Transverse colon (tissue), 4 donors: ENCODE data around the gene ZBTB20. TPM values are rescaled to one million over a fixed set of nuclear protein-coding genes. Genes with fewer than 3 reads are reported as not detected.

Experiments
- DNase-seq: peaks from one replicate; pipeline ENCODE4 v3.0.0-alpha.2; 2019
- H3K27ac ChIP-seq, 4 donors: fragments of 200-600 bp; sonication (generic); 2 replicates each; pipeline ENCODE4 v1.5.1; 2016 to 2018; ENCODE audit warnings: inconsistent platforms in 4 of 4
- H3K27me3 ChIP-seq: fragments of 200-600 bp; sonication (generic); 2 replicates; pipeline ENCODE4 v1.5.1; 2017; ENCODE audit warnings: inconsistent platforms
- H3K36me3 ChIP-seq, 4 donors: fragments of 200-600 bp; sonication (generic); 2 replicates each; pipeline ENCODE4 v1.5.1; 2017 to 2019; ENCODE audit warnings: inconsistent platforms in 4 of 4
- H3K4me1 ChIP-seq, 4 donors: fragments of 200-600 bp; sonication (generic); 2 replicates each; pipeline ENCODE4 v1.5.1; 2017 to 2020; ENCODE audit warnings: inconsistent platforms in 4 of 4
- H3K4me3 ChIP-seq, 4 donors: fragments of 200-600 bp; sonication (generic); 1 replicate in 1 of 4; 2 replicates in 3 of 4; pipeline versions ENCODE4 v1.5.1 to v1.6.1; 2017 to 2019; ENCODE audit warnings: inconsistent platforms in 4 of 4
- H3K9me3 ChIP-seq, 2 donors: fragments of 200-600 bp; sonication (generic); 2 replicates each; pipeline ENCODE4 v1.5.1; 2017 to 2019; ENCODE audit warnings: inconsistent platforms in 2 of 2
- EP300 ChIP-seq: sonication (generic); formaldehyde crosslinking; IDR thresholded peaks from one replicate; pipeline ENCODE4 v1.6.1; 2017; ENCODE audit warnings: antibody characterized with exemption, low read depth
- POLR2A ChIP-seq: fragments of 450-650 bp; IDR thresholded peaks from one replicate; pipeline ENCODE4 v1.6.1; 2016; ENCODE audit warnings: antibody characterized with exemption, mild to moderate bottlenecking, moderate library complexity
- POLR2AphosphoS5 ChIP-seq, 3 donors: sonication (generic); formaldehyde crosslinking; IDR thresholded peaks; one replicate each; pipeline ENCODE4 v1.6.1; 2016; ENCODE audit warnings: antibody characterized with exemption in 3 of 3
- WGBS, 2 donors: methylation state at CpG; one replicate each; pipeline ENCODE4 v1.1.5; 2018; ENCODE audit warnings: low coverage in 1 of 2; 5-methylcytosine and 5-hydroxymethylcytosine counted together
- in situ Hi-C, 4 donors: fragments of 200-750 bp; cut with MboI; loops; one replicate each; pipeline versions ENCODE4 v1.15.0 to v1.15.1; 2017; ENCODE audit warnings: low sequenced_read_pairs in 3 of 4, low pct_ligation_motif_present in 1 of 4, low pct_unique_long_range_greater_than_20kb in 1 of 4
- intact Hi-C: fragments of 100-400 bp; cut with DNase I; formaldehyde crosslinking; loops from one replicate; pipeline ENCODE4 v1.15.1; 2023; ENCODE audit warnings: low total_unique reads
- total RNA-seq, 4 donors: library from RNA; depleted of rRNA; stranded (reverse); fragments of >200 nt; gene quantifications; one replicate each; pipeline ENCODE4 v1.1.0, GENCODE V29; 2016
- TF ChIP-seq, protein P1 (sequence below), 5 experiments: fragments of 200-600 bp in 3 of 5; fragments of 450-650 bp in 2 of 5; sonication (generic) in 3 of 5; IDR thresholded peaks; 1 replicate in 2 of 5; 2 replicates in 3 of 5; pipeline ENCODE4 v1.5.1; 2016 to 2017; ENCODE audit warnings: antibody characterized with exemption in 5 of 5, inconsistent platforms in 3 of 5, mild to moderate bottlenecking in 2 of 5, moderate library complexity in 1 of 5

ZBTB20 gene
- total RNA-seq, 4 donors from 2014 or later = 44.6 to 50.5 (median 46.4) TPM

DNA sequence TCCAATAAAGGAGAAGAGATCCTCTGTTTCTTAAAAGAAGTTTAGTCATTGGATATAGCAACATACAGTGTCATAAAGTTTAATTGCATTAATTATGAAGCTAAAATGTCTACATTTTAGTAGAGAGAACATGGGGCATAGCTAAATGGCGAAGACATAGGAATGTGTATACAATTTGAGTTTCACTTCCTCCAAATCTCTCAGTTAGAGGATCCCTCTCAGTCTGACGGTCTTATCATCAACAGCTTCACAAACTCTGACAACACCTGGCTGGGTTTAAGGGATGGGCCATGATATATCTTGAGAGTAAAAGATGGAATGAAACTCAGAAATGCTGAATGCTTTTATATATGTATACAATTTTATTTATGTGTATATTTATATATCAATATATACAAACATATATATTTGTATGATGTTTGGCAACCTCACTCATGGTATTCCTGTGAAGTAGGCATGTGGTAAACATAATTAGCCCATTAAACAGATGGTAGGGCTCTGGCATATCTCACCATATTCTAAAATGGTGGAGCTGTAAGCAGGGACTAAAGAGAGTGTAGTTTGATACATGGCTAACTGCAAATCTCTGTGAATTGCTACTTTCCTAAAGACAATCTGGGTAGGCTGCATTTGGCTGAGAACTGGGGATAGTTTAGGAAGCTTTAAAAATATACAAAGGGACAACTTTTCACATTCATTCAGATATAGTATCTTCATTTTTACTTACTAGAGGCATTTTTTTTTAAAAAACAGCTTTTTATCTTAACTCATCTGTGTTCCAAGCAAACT lies 741.7 kb downstream of the ZBTB20 start:
- no peak for DNase-seq
- in situ Hi-C loops (no loop called here), intact Hi-C loops (no loop called here)
- TF ChIP-seq EP300 = no peak
- H3K9me3 ChIP-seq = no peaks in the 10 kb centered on the region
- no peak overlapping the region for H3K4me3 ChIP-seq
- H3K27ac ChIP-seq = peak overlapping the region in 1 of 4 donors; percentile 2
- WGBS, 2 donors = 71 to 75% methylated on average over 2 of the region's 2 CpGs
- no peaks in the 10 kb centered on the region for H3K27me3 ChIP-seq
- no peaks in the 10 kb centered on the region for H3K36me3 ChIP-seq
- H3K4me1 ChIP-seq = peaks cover 0 to 22% (median 4%) of the 10 kb centered on the region in 4 donors

DNA sequence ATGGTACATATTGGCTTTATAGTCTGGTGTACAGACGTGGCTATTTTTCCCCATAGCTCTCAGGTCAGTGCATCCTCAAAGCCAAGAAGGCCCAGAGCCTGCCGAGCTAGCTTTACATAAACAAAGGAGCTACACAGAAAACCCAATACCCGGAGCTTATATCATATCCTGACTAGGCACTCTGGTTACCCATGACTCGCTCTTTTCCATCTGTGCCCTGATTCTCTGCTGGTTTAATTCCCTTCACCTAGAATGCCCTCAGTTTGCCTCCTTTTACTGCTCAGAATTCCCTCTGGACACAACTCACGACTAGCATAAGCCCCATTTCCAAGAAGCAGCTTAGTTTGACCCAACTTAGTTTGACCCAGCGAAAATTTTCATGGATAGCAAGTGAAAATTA lies 742.5 kb downstream of the ZBTB20 start:
- TF ChIP-seq EP300 = no peak
- TF ChIP-seq, protein P1, sequence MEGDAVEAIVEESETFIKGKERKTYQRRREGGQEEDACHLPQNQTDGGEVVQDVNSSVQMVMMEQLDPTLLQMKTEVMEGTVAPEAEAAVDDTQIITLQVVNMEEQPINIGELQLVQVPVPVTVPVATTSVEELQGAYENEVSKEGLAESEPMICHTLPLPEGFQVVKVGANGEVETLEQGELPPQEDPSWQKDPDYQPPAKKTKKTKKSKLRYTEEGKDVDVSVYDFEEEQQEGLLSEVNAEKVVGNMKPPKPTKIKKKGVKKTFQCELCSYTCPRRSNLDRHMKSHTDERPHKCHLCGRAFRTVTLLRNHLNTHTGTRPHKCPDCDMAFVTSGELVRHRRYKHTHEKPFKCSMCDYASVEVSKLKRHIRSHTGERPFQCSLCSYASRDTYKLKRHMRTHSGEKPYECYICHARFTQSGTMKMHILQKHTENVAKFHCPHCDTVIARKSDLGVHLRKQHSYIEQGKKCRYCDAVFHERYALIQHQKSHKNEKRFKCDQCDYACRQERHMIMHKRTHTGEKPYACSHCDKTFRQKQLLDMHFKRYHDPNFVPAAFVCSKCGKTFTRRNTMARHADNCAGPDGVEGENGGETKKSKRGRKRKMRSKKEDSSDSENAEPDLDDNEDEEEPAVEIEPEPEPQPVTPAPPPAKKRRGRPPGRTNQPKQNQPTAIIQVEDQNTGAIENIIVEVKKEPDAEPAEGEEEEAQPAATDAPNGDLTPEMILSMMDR (IDR thresholded peaks at IDR 0.05) = no peak
- no peak for TF ChIP-seq POLR2A
- no peak for TF ChIP-seq POLR2AphosphoS5 (IDR thresholded peaks at IDR 0.05)
- in situ Hi-C loops = no loop called here
- Histone ChIP-seq H3K36me3 (no peaks in the 10 kb centered on the region), H3K9me3 (no peaks in the 10 kb centered on the region), H3K4me3 (no peak overlapping the region), H3K27ac (peak overlapping the region in 1 of 4 donors; percentile 7), H3K27me3 (no peaks in the 10 kb centered on the region), H3K4me1 (peaks cover 0 to 20% (median 2%) of the 10 kb centered on the region in 4 donors)
- intact Hi-C loops = no loop called here
- 69% methylated on average over 6 of the region's 6 CpGs; no CpG with 5 or more reads in 1 of the 2 donors for WGBS, 2 donors
- DNase-seq = no peak

DNA sequence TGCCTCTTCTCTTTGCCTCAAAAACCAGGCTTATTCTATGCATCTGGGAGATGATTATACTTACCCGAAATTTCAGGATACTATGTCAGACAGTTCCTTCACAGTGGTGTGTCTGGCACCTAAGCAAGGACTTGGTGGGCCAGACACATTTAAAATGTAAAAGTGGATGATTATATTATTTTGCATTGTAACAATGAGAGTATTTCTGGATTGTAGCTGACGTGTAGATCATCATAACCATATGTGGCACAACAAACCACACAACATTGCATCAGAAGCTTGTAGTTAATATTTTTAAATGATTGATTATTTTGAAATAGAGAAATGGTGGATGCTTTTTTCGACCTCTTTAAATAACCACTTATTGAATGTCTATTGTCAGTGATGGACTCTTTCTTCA lies 744.2 kb downstream of the ZBTB20 start:
- no peaks in the 10 kb centered on the region for H3K27me3 ChIP-seq
- intact Hi-C loops = no loop called here
- H3K27ac ChIP-seq = no peak overlapping the region
- H3K9me3 ChIP-seq = no peaks in the 10 kb centered on the region
- DNase-seq = no peak
- H3K4me3 ChIP-seq = no peak overlapping the region
- TF ChIP-seq EP300 = no peak
- in situ Hi-C loops = no loop called here
- peaks cover 0 to 20% (median 2%) of the 10 kb centered on the region in 4 donors for H3K4me1 ChIP-seq
- H3K36me3 ChIP-seq = no peaks in the 10 kb centered on the region
- 80 to 86% methylated on average over 2 to 3 of the region's 3 CpGs for WGBS, 2 donors

DNA sequence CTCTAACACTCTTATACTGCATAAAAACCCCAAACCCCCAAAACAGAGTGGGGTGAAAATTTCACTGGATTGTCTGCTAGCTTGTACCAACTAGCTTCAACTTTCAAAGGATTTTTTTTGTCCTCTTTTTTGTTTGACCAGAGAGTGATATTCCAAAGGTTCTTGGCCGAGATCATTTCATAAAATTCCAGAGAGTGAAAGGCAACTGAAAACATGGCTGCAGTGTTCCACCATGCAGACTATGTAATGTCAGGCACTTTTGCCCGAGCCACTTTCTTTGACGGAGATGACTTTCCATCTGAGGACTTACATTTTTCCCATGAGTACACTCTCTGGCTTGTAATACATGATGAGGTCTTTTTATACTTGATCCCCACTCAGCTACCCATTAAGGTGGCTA lies 745.7 kb downstream of the ZBTB20 start:
- Histone ChIP-seq H3K9me3 (no peaks in the 10 kb centered on the region), H3K27me3 (no peaks in the 10 kb centered on the region), H3K4me3 (no peak overlapping the region), H3K36me3 (no peaks in the 10 kb centered on the region), H3K27ac (no peak overlapping the region), H3K4me1 (peaks cover 0 to 18% (median 2%) of the 10 kb centered on the region in 4 donors)
- TF ChIP-seq, protein P1 (IDR thresholded peaks at IDR 0.05) = no peak
- TF ChIP-seq EP300 (no peak), POLR2A (no peak), POLR2AphosphoS5 (IDR thresholded peaks at IDR 0.05) (no peak)
- in situ Hi-C loops (no loop called here), intact Hi-C loops (no loop called here)
- WGBS, 2 donors = 78 to 92% methylated on average over 1 to 3 of the region's 3 CpGs
- DNase-seq = no peak

DNA sequence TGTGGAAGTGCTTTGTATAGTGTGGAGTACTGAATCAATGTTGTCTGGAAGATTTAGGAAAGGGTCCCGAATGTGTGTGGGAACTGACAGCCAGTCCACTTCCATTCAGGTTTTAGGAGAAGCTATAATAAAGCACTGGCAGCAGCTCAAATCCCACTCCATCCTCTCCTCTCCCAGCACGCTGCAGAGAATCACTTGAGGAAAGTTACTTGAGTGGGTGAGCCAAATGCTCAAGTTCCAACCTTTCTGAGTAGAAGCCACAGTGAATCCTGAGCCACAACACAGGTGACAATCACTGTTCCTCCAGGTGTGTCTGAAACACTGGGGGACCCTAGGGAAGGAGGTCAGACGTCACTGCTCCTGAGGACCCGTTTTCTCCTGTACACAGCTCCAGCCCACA lies 746.7 kb downstream of the ZBTB20 start:
- no peak for DNase-seq
- peaks cover 0 to 10% (median 2%) of the 10 kb centered on the region in 4 donors for H3K4me1 ChIP-seq
- peak overlapping the region in 3 of 4 donors; percentile 31 to 60 (median 33) for H3K27ac ChIP-seq
- H3K27me3 ChIP-seq = no peaks in the 10 kb centered on the region
- no peak for TF ChIP-seq EP300
- WGBS, 2 donors = 83% methylated on average over 4 of the region's 4 CpGs; no CpG with 5 or more reads in 1 of the 2 donors
- in situ Hi-C loops (no loop called here), intact Hi-C loops (no loop called here)
- H3K9me3 ChIP-seq = no peaks in the 10 kb centered on the region
- no peak overlapping the region for H3K4me3 ChIP-seq
- H3K36me3 ChIP-seq = no peaks in the 10 kb centered on the region
